T1000 (cell line): ENCODE data around the gene DENND1A.
"Not testable (repeated sequence)": the region's sequence is repeated elsewhere in the genome, so short reads cannot be mapped to it uniquely, and the experiment has no call there.

Experiments
- DNase-seq: peaks from one replicate; lab custom pipeline; 2025; ENCODE audit warnings: mixed read lengths; lab: John Stamatoyannopoulos, UW

Gene DENND1A

GRCh38 chr9:123728571-123728970, 201.4 kb downstream of the DENND1A start:
- not testable (repeated sequence) for DNase-seq

GRCh38 chr9:123727332-123727731, 202.6 kb downstream of the DENND1A start:
- DNase-seq = no peak

GRCh38 chr9:123725389-123725788, 204.5 kb downstream of the DENND1A start:
- no peak for DNase-seq

GRCh38 chr9:123724211-123724796, 205.6 kb downstream of the DENND1A start:
- DNase-seq = no peak

GRCh38 chr9:123723135-123723875, 206.6 kb downstream of the DENND1A start:
- no peak for DNase-seq

GRCh38 chr9:123722378-123722777, 207.5 kb downstream of the DENND1A start:
- no peak for DNase-seq

GRCh38 chr9:123718188-123718587, 211.7 kb downstream of the DENND1A start:
- no peak for DNase-seq

- DNase-seq = no peak
Measured at GRCh38 chr9:123717581-123718175, 212.2 kb downstream of the DENND1A start.

- no peak for DNase-seq
Measured at GRCh38 chr9:123716339-123716945, 213.5 kb downstream of the DENND1A start.

- DNase-seq = no peak
Measured at GRCh38 chr9:123715258-123715657, 214.7 kb downstream of the DENND1A start.

GRCh38 chr9:123713282-123713681, 216.6 kb downstream of the DENND1A start:
- no peak for DNase-seq

- no peak for DNase-seq
Measured at GRCh38 chr9:123712399-123712798, 217.5 kb downstream of the DENND1A start.

GRCh38 chr9:123710299-123710698, 219.6 kb downstream of the DENND1A start:
- peak; percentile 14 for DNase-seq

GRCh38 chr9:123702483-123702882, 227.4 kb downstream of the DENND1A start:
- DNase-seq = no peak

- DNase-seq = no peak
Measured at GRCh38 chr9:123697686-123698085, 232.2 kb downstream of the DENND1A start.

GRCh38 chr9:123696476-123696875, 233.4 kb downstream of the DENND1A start:
- no peak for DNase-seq

- no peak for DNase-seq
Measured at GRCh38 chr9:123695386-123695785, 234.5 kb downstream of the DENND1A start.

- DNase-seq = no peak
Measured at GRCh38 chr9:123691765-123692303, 238.1 kb downstream of the DENND1A start.

GRCh38 chr9:123689701-123690428, 240.1 kb downstream of the DENND1A start:
- no peak for DNase-seq

- DNase-seq = no peak
Measured at GRCh38 chr9:123687246-123687751, 242.6 kb downstream of the DENND1A start.

GRCh38 chr9:123686829-123687192, 243.1 kb downstream of the DENND1A start:
- DNase-seq = no peak
